ENCODE measurements around the gene MAPKBP1.

DNA sequence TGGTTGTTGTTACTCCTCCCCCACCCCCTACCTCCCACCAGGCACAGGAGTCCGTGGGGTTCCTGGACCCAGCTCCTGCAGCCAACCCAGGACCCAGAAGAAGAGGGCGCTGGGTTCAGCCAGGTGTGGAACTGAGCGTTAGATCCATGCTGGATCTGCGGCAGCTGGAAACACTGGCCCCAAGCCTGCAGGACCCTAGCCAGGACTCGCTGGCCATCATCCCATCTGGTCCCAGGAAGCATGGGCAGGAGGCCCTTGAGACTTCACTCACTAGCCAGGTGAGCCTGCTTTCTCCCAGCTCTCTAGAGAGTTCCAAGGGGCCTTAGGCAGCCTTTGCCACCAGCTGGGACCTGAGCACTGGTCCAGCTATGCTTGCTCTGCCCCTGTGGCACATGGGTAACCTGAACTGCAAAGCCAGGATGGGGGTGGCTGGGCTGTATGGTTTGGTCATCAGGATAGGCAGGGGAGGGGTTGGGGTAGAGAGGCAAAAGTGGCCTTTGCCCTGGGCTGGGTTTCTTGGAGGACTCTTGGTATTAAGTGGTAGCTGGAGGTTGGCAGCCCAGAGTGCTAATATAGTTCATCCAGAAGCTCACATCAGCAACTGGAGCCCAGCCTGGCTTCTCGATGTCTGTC lies 46.6 kb downstream of the MAPKBP1 start:
- no peak for TF ChIP-seq MAFK (IDR thresholded peaks at IDR 0.05; ENCODE audit: low read depth, low read length)
- no peak for TF ChIP-seq CEBPB (IDR thresholded peaks at IDR 0.05; ENCODE audit: low read depth, low read length)
- no peak for TF ChIP-seq CTCF (conservative IDR thresholded peaks at IDR 0.05; ENCODE audit: low read depth, low read length)
- no peak for TF ChIP-seq RFX5 (IDR thresholded peaks at IDR 0.05; ENCODE audit: low read depth, low read length)
- no peak for TF ChIP-seq BHLHE40 (IDR thresholded peaks at IDR 0.05; ENCODE audit: low read depth, low read length)
- TF ChIP-seq POLR2A (IDR thresholded peaks at IDR 0.05; ENCODE audit: low read depth, low read length), result no peak
- no peak for TF ChIP-seq RCOR1 (IDR thresholded peaks at IDR 0.05; ENCODE audit: insufficient replicate concordance, low read length)
- TF ChIP-seq MXI1 (IDR thresholded peaks at IDR 0.05; ENCODE audit: borderline replicate concordance, low read depth, low read length), result no peak
- no peak for TF ChIP-seq USF2 (IDR thresholded peaks at IDR 0.05; ENCODE audit: low read depth, low read length)
- no peak for TF ChIP-seq RAD21 (IDR thresholded peaks at IDR 0.05; ENCODE audit: low read length)
